Prostate gland (tissue), 2 donors: Measurements from ENCODE around the gene MTERF1. TPM values are rescaled to one million over a fixed set of nuclear protein-coding genes. Genes with fewer than 3 reads are reported as not detected.
"Not testable (repeated sequence)": the region's sequence is repeated elsewhere in the genome, so short reads cannot be mapped to it uniquely, and the experiment has no call there.

Experiments used
- DNase-seq: peaks from one replicate; pipeline ENCODE4 v3.0.0-alpha.2; 2019; ENCODE audit warnings: low spot score
- H3K27ac ChIP-seq, 2 donors: fragments of 200-600 bp; sonication (generic); 2 replicates each; pipeline ENCODE4 v1.5.1; 2017 to 2019
- H3K27me3 ChIP-seq: fragments of 200-600 bp; sonication (generic); replicated peaks from 2 replicates; pipeline ENCODE4 v1.5.1; 2019; ENCODE audit not compliant: insufficient read depth
- H3K36me3 ChIP-seq, 2 donors: fragments of 200-600 bp; sonication (generic); 1 replicate in 1 of 2; 2 replicates in 1 of 2; pipeline versions ENCODE4 v1.5.1 to v1.8.1; 2017 to 2019
- H3K4me1 ChIP-seq: fragments of 200-600 bp; sonication (generic); replicated peaks from 2 replicates; pipeline ENCODE4 v1.5.1; 2019
- H3K4me3 ChIP-seq, 2 donors: fragments of 200-600 bp; sonication (generic); 2 replicates each; pipeline ENCODE4 v1.5.1; 2017 to 2019
- H3K9me3 ChIP-seq: fragments of 200-600 bp; sonication (generic); 2 replicates; pipeline ENCODE4 v1.5.1; 2017
- POLR2A ChIP-seq: fragments of 450-650 bp; IDR thresholded peaks from one replicate; pipeline ENCODE4 v1.6.1; 2016; ENCODE audit warnings: antibody characterized with exemption, mild to moderate bottlenecking
- POLR2AphosphoS5 ChIP-seq: sonication (generic); formaldehyde crosslinking; IDR thresholded peaks from one replicate; pipeline ENCODE4 v1.6.1; 2017; ENCODE audit warnings: antibody characterized with exemption
- WGBS: methylation state at CpG from one replicate; pipeline ENCODE4 v1.1.5; 2018; 5-methylcytosine and 5-hydroxymethylcytosine counted together
- intact Hi-C: fragments of 100-400 bp; cut with DNase I; formaldehyde crosslinking; loops from one replicate; pipeline ENCODE4 v1.14.2; 2022
- total RNA-seq, 2 donors: library from RNA; depleted of rRNA; stranded (reverse); fragments of >200 nt; gene quantifications; one replicate each; pipeline ENCODE4 v1.1.0, GENCODE V29; 2016
- TF ChIP-seq, protein P1 (sequence below), 4 experiments: fragments of 200-600 bp in 2 of 4; fragments of 450-650 bp in 2 of 4; sonication (generic) in 2 of 4; IDR thresholded peaks; 1 replicate in 3 of 4; 2 replicates in 1 of 4; pipeline ENCODE4 v1.5.1; 2016 to 2019; ENCODE audit warnings: antibody characterized with exemption in 4 of 4, mild to moderate bottlenecking in 2 of 4, moderate library complexity in 2 of 4

Gene MTERF1
- total RNA-seq, 2 donors from 2014 or later: 6.1 to 8.1 TPM

DNA sequence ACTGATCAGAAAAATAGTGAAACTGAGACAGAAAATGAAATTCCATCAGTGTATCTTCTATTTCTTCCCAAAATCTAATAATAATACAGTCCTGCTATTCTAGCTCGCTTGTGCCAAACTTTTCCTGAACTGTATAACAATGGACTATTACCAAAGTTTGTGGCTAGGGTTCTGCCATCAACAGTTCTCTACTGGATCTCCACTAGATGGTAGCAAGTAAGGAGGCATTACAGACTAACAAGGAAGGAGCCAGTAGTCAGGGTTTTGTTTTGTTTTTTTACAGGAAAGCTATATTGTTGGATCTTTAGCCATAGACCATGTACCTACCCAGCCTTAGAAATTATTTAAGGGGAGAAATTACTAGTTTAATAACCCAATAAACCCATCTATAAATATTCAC lies 10.8 kb downstream of the MTERF1 start:
- Histone ChIP-seq H3K4me1 (no peaks in the 10 kb centered on the region), H3K9me3 (no peaks in the 10 kb centered on the region), H3K36me3 (no peaks in the 10 kb centered on the region), H3K27me3 (no peaks in the 10 kb centered on the region), H3K27ac (no peak overlapping the region), H3K4me3 (no peak overlapping the region)
- intact Hi-C loops: no loop called here
- no peak for TF ChIP-seq POLR2AphosphoS5
- TF ChIP-seq, protein P1, sequence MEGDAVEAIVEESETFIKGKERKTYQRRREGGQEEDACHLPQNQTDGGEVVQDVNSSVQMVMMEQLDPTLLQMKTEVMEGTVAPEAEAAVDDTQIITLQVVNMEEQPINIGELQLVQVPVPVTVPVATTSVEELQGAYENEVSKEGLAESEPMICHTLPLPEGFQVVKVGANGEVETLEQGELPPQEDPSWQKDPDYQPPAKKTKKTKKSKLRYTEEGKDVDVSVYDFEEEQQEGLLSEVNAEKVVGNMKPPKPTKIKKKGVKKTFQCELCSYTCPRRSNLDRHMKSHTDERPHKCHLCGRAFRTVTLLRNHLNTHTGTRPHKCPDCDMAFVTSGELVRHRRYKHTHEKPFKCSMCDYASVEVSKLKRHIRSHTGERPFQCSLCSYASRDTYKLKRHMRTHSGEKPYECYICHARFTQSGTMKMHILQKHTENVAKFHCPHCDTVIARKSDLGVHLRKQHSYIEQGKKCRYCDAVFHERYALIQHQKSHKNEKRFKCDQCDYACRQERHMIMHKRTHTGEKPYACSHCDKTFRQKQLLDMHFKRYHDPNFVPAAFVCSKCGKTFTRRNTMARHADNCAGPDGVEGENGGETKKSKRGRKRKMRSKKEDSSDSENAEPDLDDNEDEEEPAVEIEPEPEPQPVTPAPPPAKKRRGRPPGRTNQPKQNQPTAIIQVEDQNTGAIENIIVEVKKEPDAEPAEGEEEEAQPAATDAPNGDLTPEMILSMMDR (IDR thresholded peaks at IDR 0.05): no peak
- TF ChIP-seq POLR2A: no peak
- 92% methylated on average over 1 of the region's 1 CpG for WGBS
- DNase-seq: no peak

DNA sequence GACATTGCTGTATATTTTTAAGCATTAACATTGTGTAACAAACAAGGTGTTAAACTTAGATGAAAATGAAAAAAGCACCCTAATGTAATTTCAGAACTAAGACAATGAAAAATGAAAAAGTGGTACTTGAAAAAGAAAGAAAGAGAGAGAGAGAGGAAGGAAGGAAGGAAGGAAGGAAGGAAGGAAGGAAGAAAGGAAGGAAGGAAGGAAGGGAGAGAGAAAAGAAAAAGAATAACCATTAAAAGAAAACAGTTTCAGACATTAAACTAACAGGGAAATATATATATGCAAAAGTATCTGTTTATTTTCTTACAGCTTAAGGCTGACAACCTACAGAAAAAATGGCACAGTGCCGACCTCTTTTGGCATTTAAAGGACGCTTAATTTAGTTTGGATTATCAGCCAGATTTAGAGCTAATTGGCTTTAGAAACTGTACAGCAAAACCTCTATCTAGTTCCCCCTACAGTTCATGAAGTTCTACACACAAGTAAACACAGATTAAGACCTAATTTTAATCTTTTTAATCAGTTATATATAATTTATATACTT lies 13.8 kb downstream of the MTERF1 start:
- H3K4me3 ChIP-seq: no peak overlapping the region
- H3K4me1 ChIP-seq: no peaks in the 10 kb centered on the region
- no peaks in the 10 kb centered on the region for H3K36me3 ChIP-seq
- no peak for DNase-seq
- TF ChIP-seq, protein P1 (IDR thresholded peaks at IDR 0.05): no peak
- no peak for TF ChIP-seq POLR2AphosphoS5
- TF ChIP-seq POLR2A: no peak
- WGBS: 19% methylated on average over 2 of the region's 2 CpGs
- H3K9me3 ChIP-seq: no peaks in the 10 kb centered on the region
- no peaks in the 10 kb centered on the region for H3K27me3 ChIP-seq
- H3K27ac ChIP-seq: no peak overlapping the region
- intact Hi-C loops: no loop called here

DNA sequence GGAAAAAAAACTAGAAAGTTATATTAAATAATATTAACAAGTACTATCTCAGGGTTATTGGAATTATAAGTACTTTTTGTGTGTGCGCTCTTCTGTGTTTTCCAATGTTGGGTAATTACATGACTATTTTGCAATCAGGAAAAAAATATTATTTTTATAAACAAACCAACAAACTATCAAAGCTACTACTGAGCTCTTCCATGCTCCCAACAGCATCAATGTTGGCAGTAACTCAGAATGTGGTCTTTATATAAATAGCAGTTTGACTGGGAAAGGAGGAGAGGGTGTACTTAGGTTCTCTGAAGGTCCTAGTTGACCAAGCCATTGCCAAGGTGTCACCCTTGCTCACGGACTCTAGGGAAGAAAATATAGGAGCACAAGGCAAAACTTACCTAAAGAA lies 15.0 kb downstream of the MTERF1 start:
- no peaks in the 10 kb centered on the region for H3K36me3 ChIP-seq
- over 99% methylated on average over 2 of the region's 2 CpGs for WGBS
- no peak for TF ChIP-seq POLR2A
- H3K27ac ChIP-seq: no peak overlapping the region
- intact Hi-C loops: no loop called here
- H3K9me3 ChIP-seq: no peaks in the 10 kb centered on the region
- no peaks in the 10 kb centered on the region for H3K27me3 ChIP-seq
- DNase-seq: no peak
- no peak overlapping the region for H3K4me3 ChIP-seq
- no peaks in the 10 kb centered on the region for H3K4me1 ChIP-seq

DNA sequence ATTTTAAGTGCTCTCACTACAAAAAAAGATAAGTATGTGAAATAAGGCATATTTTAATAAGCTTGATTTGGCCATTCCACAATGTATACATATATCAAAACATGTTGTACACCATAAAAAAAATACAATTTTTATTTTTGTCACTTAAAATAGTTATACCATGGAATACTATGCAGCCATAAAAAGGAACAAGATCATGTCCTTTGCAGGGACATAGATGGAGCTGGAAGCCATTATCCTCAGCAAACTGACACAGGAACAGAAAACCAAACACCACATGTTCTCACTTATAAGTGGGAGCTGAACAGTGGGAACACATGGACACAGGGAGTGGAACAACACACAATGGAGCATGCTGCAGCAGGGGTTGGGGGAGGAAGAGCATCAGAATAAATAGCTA lies 15.9 kb downstream of the MTERF1 start:
- H3K27ac ChIP-seq, H3K4me1 ChIP-seq, intact Hi-C loops, DNase-seq, H3K27me3 ChIP-seq, H3K9me3 ChIP-seq, H3K4me3 ChIP-seq, H3K36me3 ChIP-seq: not testable (repeated sequence)

DNA sequence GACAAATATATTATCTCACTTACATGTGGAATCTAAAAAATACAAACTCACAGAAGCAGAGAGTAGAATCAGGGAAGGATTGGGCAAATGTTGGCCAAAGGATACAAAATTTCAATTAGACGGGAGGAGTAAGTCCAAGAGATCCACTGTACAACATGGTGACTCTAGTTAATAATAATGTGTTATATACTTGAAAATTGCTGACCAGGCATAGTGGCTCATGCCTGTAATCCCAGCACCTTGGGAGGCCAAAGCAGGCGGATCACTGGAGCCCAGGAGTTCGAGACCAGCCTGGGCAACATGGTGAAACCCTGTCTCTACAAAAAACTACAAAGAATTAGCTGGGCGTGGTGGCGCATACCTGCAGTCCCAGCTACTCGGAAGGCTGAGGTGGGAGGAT lies 16.4 kb downstream of the MTERF1 start:
- DNase-seq: no peak
- WGBS: over 99% methylated on average over 6 of the region's 6 CpGs
- TF ChIP-seq POLR2A: no peak
- TF ChIP-seq, protein P1 (IDR thresholded peaks at IDR 0.05): no peak
- no peak for TF ChIP-seq POLR2AphosphoS5
- H3K4me1 ChIP-seq: no peaks in the 10 kb centered on the region
- H3K9me3 ChIP-seq: no peaks in the 10 kb centered on the region
- H3K4me3 ChIP-seq: no peak overlapping the region
- H3K27me3 ChIP-seq: no peaks in the 10 kb centered on the region
- no peak overlapping the region for H3K27ac ChIP-seq
- no peaks in the 10 kb centered on the region for H3K36me3 ChIP-seq
- intact Hi-C loops: no loop called here

DNA sequence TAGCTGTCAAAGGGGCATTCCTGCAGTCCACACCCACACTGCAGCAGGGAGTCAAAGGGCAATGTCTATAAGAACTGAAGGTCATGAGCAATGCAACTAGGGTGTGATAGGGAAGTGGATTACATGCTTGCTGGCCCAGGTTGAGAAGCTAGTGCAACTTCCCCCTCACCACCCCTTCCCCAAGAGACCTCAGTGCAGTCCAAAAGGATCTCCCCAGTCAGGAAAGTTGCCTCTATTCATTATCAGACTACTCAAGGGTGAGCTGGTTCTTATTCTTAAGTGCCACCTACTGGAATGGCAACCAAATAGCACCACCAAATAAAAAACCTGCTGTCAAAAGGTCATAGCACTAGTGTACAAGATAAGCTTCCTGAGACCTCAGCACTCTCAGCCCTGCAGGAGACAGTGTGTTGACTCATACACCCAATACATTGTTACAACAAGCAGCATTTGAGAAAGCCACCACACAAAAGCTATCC lies 28.2 kb downstream of the MTERF1 start:
- no peaks in the 10 kb centered on the region for H3K36me3 ChIP-seq

More for the DNA sequence above, 28.2 kb downstream of the MTERF1 start:
- TF ChIP-seq POLR2AphosphoS5: no peak
- TF ChIP-seq, protein P1 (IDR thresholded peaks at IDR 0.05): no peak
- TF ChIP-seq POLR2A: no peak
- H3K4me3 ChIP-seq: no peak overlapping the region
- intact Hi-C loops: no loop called here
- no peak for DNase-seq
- H3K9me3 ChIP-seq: no peaks in the 10 kb centered on the region
- H3K4me1 ChIP-seq: no peaks in the 10 kb centered on the region
- no peak overlapping the region for H3K27ac ChIP-seq
- no peaks in the 10 kb centered on the region for H3K27me3 ChIP-seq
